ENCODE data around the gene MBP.

DNA sequence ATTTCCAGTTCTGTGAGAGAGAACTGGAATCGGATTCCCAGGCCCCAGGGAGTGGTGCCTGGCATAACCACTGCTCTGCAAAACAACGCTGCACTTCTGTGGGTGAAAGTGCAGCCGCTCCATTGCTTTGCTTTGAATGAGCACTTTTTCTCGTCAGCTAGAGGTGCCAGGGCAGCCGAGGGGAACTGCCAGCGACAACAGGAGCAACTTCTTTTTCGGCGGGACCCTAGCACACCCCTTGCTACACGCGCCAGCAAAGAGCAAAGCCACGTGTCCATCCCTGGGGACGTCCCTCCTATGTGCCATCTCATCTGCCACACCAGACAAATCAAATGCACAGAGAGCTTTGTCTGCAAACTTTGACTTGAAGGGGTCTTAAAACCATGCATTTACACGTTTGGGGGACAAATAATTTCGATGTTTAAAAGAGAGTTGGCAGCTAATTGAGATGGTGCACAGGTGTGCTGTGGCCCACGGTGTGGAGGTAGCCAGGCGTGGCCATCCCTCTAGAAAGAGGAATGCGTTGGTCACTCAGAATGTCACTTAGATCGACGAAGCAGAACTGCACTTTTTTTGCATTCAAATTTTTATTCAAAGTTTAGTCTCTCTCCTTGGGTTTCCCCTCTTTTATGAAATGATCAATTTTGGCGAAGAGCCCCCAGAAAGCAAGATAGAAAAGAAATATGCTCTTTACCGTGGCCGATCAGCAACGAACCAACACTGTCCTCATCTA lies 151.8 kb downstream of the MBP start:
- TF ChIP-seq POLR2A (IDR thresholded peaks at IDR 0.05; ENCODE audit: low read depth, low read length) (no peak), POLR2AphosphoS5 (IDR thresholded peaks at IDR 0.05; ENCODE audit: insufficient read depth, low read depth, low read length) (no peak), FOS (IDR thresholded peaks at IDR 0.05; ENCODE audit: borderline replicate concordance, insufficient read depth, low read length) (no peak), EZH2 (IDR thresholded peaks at IDR 0.05; ENCODE audit: borderline replicate concordance, low read depth, low read length, severe bottlenecking) (no peak), GATA2 (IDR thresholded peaks at IDR 0.05; ENCODE audit: insufficient read depth, insufficient read length, low read depth, low read length) (no peak), MYC (IDR thresholded peaks at IDR 0.05; ENCODE audit: low read depth, low read length) (no peak), JUN (IDR thresholded peaks at IDR 0.05; ENCODE audit: borderline replicate concordance, insufficient read depth, insufficient read length, low read depth) (no peak)
- TF ChIP-seq, protein P1, sequence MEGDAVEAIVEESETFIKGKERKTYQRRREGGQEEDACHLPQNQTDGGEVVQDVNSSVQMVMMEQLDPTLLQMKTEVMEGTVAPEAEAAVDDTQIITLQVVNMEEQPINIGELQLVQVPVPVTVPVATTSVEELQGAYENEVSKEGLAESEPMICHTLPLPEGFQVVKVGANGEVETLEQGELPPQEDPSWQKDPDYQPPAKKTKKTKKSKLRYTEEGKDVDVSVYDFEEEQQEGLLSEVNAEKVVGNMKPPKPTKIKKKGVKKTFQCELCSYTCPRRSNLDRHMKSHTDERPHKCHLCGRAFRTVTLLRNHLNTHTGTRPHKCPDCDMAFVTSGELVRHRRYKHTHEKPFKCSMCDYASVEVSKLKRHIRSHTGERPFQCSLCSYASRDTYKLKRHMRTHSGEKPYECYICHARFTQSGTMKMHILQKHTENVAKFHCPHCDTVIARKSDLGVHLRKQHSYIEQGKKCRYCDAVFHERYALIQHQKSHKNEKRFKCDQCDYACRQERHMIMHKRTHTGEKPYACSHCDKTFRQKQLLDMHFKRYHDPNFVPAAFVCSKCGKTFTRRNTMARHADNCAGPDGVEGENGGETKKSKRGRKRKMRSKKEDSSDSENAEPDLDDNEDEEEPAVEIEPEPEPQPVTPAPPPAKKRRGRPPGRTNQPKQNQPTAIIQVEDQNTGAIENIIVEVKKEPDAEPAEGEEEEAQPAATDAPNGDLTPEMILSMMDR (IDR thresholded peaks at IDR 0.05; ENCODE audit: extremely low read depth in 1 of 2, insufficient read depth in 1 of 2, low read depth in 1 of 2, low read length in 2 of 2) = no peak
- TF ChIP-seq, protein P2, sequence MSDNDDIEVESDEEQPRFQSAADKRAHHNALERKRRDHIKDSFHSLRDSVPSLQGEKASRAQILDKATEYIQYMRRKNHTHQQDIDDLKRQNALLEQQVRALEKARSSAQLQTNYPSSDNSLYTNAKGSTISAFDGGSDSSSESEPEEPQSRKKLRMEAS (IDR thresholded peaks at IDR 0.05; ENCODE audit: insufficient read depth, insufficient read length) = no peak

Measured in endothelial cell of umbilical vein (primary cell).